RWPE2 (cell line): ENCODE results near the gene ARHGEF2.

ENCODE experiments used
- ATAC-seq: fragments of 200-7000 bp; cut with Tn5 transposase; 3 replicates; pipeline ENCODE4 v1.9.1; 2021; ENCODE audit warnings: low read depth
- DNase-seq: peaks from one replicate; pipeline ENCODE4 v3.0.0-alpha.2; 2020; ENCODE audit warnings: low spot score
- H3K27ac ChIP-seq: fragments of 450-650 bp; 2 replicates; pipeline ENCODE4 v1.5.1; 2017; ENCODE audit warnings: mild to moderate bottlenecking; ENCODE audit not compliant: poor library complexity, severe bottlenecking
- H3K27me3 ChIP-seq: fragments of 250-450 bp; sonication (Bioruptor Pico); 2 replicates; pipeline ENCODE4 v1.5.1; 2021; ENCODE audit warnings: mild to moderate bottlenecking, moderate library complexity; ENCODE audit not compliant: insufficient read depth, poor library complexity, severe bottlenecking
- H3K36me3 ChIP-seq: fragments of 250-450 bp; sonication (Bioruptor Pico); 2 replicates; pipeline ENCODE4 v1.5.1; 2020; ENCODE audit warnings: low read depth, mild to moderate bottlenecking, moderate library complexity
- H3K4me1 ChIP-seq: fragments of 250-450 bp; sonication (Bioruptor Pico); 2 replicates; pipeline ENCODE4 v1.5.1; 2021; ENCODE audit warnings: mild to moderate bottlenecking, moderate library complexity; ENCODE audit not compliant: insufficient read depth, poor library complexity, severe bottlenecking
- H3K4me3 ChIP-seq: fragments of 250-450 bp; sonication (Bioruptor Pico); 2 replicates; pipeline ENCODE4 v1.5.1; 2021; ENCODE audit warnings: mild to moderate bottlenecking, moderate library complexity; ENCODE audit not compliant: severe bottlenecking
- H3K9me3 ChIP-seq: fragments of 250-450 bp; sonication (Bioruptor Pico); 2 replicates; pipeline ENCODE4 v1.5.1; 2021; ENCODE audit warnings: mild to moderate bottlenecking, moderate library complexity; ENCODE audit not compliant: severe bottlenecking
- CTCF ChIP-seq: fragments of 450-650 bp; IDR thresholded peaks from one replicate; pipeline ENCODE4 v1.5.1; 2017; ENCODE audit warnings: mild to moderate bottlenecking, moderate library complexity; ENCODE audit not compliant: poor library complexity, severe bottlenecking

The ARHGEF2 gene

GRCh38 chr1:155929057-155929456 lies 49.3 kb downstream of the ARHGEF2 start:
- ATAC-seq (no peak), DNase-seq (no peak)
- Histone ChIP-seq H3K27ac (no peak overlapping the region), H3K9me3 (no peaks in the 10 kb centered on the region), H3K4me1 (peaks cover 41% of the 10 kb centered on the region), H3K36me3 (peaks cover 100% of the 10 kb centered on the region), H3K27me3 (no peaks in the 10 kb centered on the region), H3K4me3 (no peak overlapping the region)
- TF ChIP-seq CTCF: no peak

- DNase-seq: no peak
- H3K36me3 ChIP-seq: peaks cover 100% of the 10 kb centered on the region
- ATAC-seq: no peak
- no peak overlapping the region for H3K27ac ChIP-seq
- H3K27me3 ChIP-seq: no peaks in the 10 kb centered on the region
- H3K4me1 ChIP-seq: peaks cover 17% of the 10 kb centered on the region
- no peak for TF ChIP-seq CTCF
- no peak overlapping the region for H3K4me3 ChIP-seq
- H3K9me3 ChIP-seq: no peaks in the 10 kb centered on the region
These were observed 52.8 kb downstream of the ARHGEF2 start for GRCh38 chr1:155925506-155925905.

GRCh38 chr1:155920717-155921116 lies 57.6 kb downstream of the ARHGEF2 start:
- H3K27ac ChIP-seq: no peak overlapping the region
- DNase-seq (no peak), ATAC-seq (no peak)
- no peaks in the 10 kb centered on the region for H3K27me3 ChIP-seq
- no peak overlapping the region for H3K4me3 ChIP-seq
- TF ChIP-seq CTCF: no peak
- no peaks in the 10 kb centered on the region for H3K4me1 ChIP-seq
- peaks cover 98% of the 10 kb centered on the region for H3K36me3 ChIP-seq
- no peaks in the 10 kb centered on the region for H3K9me3 ChIP-seq

- DNase-seq: no peak
- H3K36me3 ChIP-seq: peaks cover 98% of the 10 kb centered on the region
- ATAC-seq: no peak
- no peaks in the 10 kb centered on the region for H3K27me3 ChIP-seq
- no peaks in the 10 kb centered on the region for H3K4me1 ChIP-seq
- no peak overlapping the region for H3K27ac ChIP-seq
- TF ChIP-seq CTCF: no peak
- H3K4me3 ChIP-seq: no peak overlapping the region
- H3K9me3 ChIP-seq: no peaks in the 10 kb centered on the region
These were observed 58.5 kb downstream of the ARHGEF2 start for GRCh38 chr1:155919801-155920200.

- H3K9me3 ChIP-seq: no peaks in the 10 kb centered on the region
These were observed 59.7 kb downstream of the ARHGEF2 start for GRCh38 chr1:155918660-155919059.

More at GRCh38 chr1:155918660-155919059, 59.7 kb downstream of the ARHGEF2 start:
- Histone ChIP-seq H3K4me1 (no peaks in the 10 kb centered on the region), H3K36me3 (peaks cover 98% of the 10 kb centered on the region), H3K27ac (no peak overlapping the region), H3K27me3 (no peaks in the 10 kb centered on the region), H3K4me3 (no peak overlapping the region)
- DNase-seq: no peak
- no peak for TF ChIP-seq CTCF
- ATAC-seq: no peak
